GM12872 (cell line): ENCODE measurements around the gene ZNF860.

Source experiments
- TF ChIP-seq, protein P1 (sequence below): IDR thresholded peaks from 3 replicates; pipeline ENCODE4 v1.5.1; 2011; ENCODE audit warnings: low read depth, mild to moderate bottlenecking, low read length, moderate library complexity; ENCODE audit not compliant: insufficient read depth

ZNF860 gene

DNA sequence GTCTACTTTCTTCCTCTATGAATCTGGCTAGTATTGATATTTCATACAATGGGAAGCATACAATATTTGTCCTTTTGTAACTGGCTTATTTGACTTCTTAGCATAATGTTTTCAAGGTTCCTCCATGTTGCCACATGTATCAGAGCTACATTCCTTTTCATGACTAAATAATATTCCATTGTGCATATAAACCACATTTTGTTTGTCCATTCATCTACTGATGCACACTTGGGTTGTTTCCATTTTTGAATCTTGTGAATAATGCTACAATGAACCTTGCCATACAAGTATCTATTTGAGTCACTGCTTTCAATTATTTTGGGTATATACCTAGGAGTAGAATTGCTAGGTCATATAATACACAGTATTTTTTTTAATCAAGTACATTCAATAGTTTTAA is 38.5 kb upstream of the ZNF860 start:
- TF ChIP-seq, protein P1, sequence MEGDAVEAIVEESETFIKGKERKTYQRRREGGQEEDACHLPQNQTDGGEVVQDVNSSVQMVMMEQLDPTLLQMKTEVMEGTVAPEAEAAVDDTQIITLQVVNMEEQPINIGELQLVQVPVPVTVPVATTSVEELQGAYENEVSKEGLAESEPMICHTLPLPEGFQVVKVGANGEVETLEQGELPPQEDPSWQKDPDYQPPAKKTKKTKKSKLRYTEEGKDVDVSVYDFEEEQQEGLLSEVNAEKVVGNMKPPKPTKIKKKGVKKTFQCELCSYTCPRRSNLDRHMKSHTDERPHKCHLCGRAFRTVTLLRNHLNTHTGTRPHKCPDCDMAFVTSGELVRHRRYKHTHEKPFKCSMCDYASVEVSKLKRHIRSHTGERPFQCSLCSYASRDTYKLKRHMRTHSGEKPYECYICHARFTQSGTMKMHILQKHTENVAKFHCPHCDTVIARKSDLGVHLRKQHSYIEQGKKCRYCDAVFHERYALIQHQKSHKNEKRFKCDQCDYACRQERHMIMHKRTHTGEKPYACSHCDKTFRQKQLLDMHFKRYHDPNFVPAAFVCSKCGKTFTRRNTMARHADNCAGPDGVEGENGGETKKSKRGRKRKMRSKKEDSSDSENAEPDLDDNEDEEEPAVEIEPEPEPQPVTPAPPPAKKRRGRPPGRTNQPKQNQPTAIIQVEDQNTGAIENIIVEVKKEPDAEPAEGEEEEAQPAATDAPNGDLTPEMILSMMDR = no peak

DNA sequence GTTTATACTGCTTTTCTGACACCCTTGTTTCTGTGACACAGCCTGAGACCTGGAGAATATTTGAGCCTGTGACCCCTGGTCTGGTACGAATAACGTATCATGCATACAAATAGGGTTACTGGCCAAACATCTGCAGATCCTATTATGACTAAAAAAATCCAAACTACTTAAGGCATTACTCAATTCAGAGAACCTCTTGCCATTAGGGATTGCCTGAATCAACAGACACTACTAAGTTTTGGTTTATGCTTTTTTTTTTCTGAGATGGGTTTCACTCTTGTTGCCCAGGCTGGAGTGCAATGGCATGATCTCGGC is 35.9 kb upstream of the ZNF860 start:
- TF ChIP-seq, protein P1 = no peak

DNA sequence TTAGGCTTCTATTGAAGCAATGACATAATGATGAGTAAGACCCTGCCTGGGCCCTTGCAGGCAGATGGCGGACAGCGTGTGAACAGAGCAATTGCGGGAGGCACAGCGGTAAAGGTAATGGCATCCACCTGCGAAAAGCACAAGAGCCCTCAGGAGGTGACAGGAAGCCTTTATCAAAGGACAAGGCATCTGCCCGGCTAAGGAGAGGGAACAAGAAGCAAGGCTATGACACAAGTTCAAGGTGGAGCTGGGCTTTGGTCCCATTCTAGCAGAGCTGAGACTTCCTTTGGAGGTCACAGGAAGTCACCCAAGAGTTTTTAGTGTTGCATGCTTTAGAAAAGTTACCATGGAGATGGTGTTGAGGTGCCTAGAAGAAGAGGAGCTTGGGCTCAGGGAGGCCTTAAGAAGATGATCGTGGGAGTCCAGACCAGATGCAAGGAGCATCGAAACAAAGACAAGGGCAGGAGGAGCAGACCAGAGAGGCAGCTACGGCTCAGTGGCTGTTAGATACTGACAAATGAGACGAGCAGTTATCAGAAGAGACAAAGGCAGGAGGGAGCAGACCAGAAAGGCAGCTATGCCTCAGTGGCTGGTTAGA is 35.0 kb upstream of the ZNF860 start:
- TF ChIP-seq, protein P1 = no peak

DNA sequence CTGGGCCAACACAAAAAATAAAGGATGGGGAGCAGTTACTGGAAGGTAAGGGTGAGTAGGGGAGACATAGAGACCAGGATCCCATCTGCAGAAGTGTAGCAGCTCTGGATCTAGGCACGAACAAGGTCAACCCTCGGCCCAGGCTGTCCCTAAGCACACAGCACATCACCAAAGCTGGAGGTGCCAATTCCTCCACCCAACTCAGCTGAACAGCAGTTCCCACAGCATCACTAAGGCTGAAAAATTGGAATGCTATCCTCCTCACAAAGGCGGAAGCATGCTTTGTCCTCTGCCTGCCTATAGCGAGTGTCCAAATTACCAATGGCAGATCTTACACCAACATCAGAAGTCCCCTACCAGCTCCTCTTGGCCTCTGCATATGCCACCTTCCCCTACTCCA is 34.4 kb upstream of the ZNF860 start:
- TF ChIP-seq, protein P1 = no peak

DNA sequence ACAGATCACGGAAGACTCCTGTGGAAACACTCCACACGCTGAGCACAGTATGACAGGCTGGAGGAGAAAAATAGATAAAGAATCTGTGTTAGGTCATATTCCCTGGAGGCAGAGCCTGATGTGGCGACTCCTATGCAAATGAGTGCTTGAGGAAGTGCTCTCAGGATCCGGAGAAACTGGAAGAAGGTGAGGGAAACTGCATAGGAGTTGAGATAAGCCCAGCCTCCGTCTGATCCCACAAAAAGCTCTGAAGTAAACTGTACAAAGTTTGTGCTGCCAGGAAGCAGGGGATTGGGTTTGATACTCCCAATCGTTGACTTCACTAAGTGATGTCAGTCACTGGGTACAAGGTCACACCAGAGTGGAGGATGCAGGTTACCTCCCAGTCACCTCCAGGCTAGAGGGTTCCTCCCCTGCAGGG is 33.9 kb upstream of the ZNF860 start:
- TF ChIP-seq, protein P1 = no peak

DNA sequence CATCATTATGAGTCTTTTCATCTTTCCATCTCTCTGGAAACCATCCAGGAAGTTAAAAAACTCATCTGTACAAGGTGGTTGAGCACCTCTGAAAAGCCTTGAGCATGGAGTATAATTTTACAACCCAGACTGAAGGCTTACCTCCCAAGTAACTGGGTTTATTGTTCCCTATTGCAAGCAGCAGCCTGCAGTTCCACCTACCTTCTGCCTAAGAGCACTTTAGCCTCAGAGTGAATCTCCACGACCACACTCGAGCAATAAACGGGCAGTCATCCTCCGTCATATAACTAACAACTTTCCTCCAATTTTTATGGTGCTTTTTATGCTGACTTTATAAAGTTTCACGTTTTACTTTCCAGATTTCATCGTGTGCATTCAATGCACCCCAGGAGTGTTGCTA is 33.3 kb upstream of the ZNF860 start:
- TF ChIP-seq, protein P1 = no peak

DNA sequence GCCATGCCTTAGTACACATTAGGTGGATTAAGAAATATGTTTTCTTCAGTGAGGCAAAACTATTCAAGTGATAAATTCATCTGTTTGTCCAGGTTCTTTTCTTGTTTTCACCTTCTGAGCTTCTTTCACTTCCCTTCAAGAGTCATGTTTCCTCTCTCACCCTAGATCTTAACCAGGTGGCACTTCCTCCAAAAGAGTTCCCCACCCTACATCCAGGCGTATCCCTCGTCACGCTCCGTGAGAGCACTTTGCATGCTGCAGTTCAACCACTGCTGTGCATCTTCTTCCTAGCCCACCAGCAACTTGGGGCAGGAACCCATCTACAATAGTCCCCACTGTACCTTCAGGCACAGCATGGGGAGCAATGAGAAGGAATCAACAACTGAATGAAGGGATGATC is 29.3 kb upstream of the ZNF860 start:
- TF ChIP-seq, protein P1 = no peak
